IMR-90 (cell line): ENCODE results near the gene PCDHGA5. TPM values are rescaled to one million over a fixed set of nuclear protein-coding genes. Genes with fewer than 3 reads are reported as not detected.
A peak's percentile ranks its signal among the peaks of the same experiment; 100 is the strongest.

ENCODE experiments used
- ATAC-seq: fragments of 200-7000 bp; cut with Tn5 transposase; 2 replicates; pipeline ENCODE4 v1.9.1; 2020; ENCODE audit warnings: low read depth, mild to moderate bottlenecking, moderate library complexity
- BruUV-seq: library from RNA; stranded (reverse); fragments of 400-500 nt; replicated peaks from 2 replicates; lab custom pipeline; 2021; lab: Mats Ljungman, UMichigan
- CTCF ChIA-PET: fragments of 300-600 bp; formaldehyde crosslinking; extraction: SDS; loops from one replicate; lab custom pipeline; 2021; ENCODE audit warnings: antibody characterized with exemption; lab: Yijun Ruan, JAX
- POLR2A ChIA-PET: fragments of 300-600 bp; sonication (Branson Sonifier 250); formaldehyde crosslinking; loops from one replicate; lab custom pipeline; 2022; ENCODE audit warnings: antibody characterized with exemption; ENCODE audit not compliant: unreplicated experiment; lab: Charles Lee
- DNase-seq: peaks from one replicate; pipeline ENCODE4 v3.0.0; 2013
- H2AFZ ChIP-seq: replicated peaks from 2 replicates; pipeline ENCODE3; 2013; ENCODE audit warnings: low read length, mild to moderate bottlenecking; ENCODE audit not compliant: poor library complexity
- H2AK5ac ChIP-seq: 2 replicates; pipeline ENCODE4 v1.6.1; 2013; ENCODE audit warnings: low read depth, low read length, inconsistent platforms
- H2AK9ac ChIP-seq: replicated peaks from 2 replicates; pipeline ENCODE3; 2013; ENCODE audit warnings: mild to moderate bottlenecking, low read depth, low read length, moderate library complexity; ENCODE audit not compliant: poor library complexity
- H2BK120ac ChIP-seq: 2 replicates; pipeline ENCODE4 v1.6.1; 2013; ENCODE audit warnings: low read depth, low read length, inconsistent platforms
- H2BK15ac ChIP-seq: 3 replicates; pipeline ENCODE4 v1.6.1; 2013; ENCODE audit warnings: low read depth, low read length, inconsistent platforms
- H2BK20ac ChIP-seq: 2 replicates; pipeline ENCODE4 v1.6.1; 2013; ENCODE audit warnings: low read depth, mild to moderate bottlenecking, inconsistent platforms, low read length, moderate library complexity
- H2BK5ac ChIP-seq: 2 replicates; pipeline ENCODE4 v1.6.1; 2013; ENCODE audit warnings: mild to moderate bottlenecking, low read depth, low read length, inconsistent platforms; ENCODE audit not compliant: poor library complexity, severe bottlenecking
- H3K14ac ChIP-seq: replicated peaks from 2 replicates; pipeline ENCODE4 v1.6.1; 2013; ENCODE audit warnings: low read depth, low read length, inconsistent platforms
- H3K18ac ChIP-seq: 2 replicates; pipeline ENCODE4 v1.6.1; 2013; ENCODE audit warnings: low read depth, low read length, control low read depth
- H3K23ac ChIP-seq: 2 replicates; pipeline ENCODE4 v1.6.1; 2013; ENCODE audit warnings: low read depth, low read length, inconsistent platforms
- H3K27ac ChIP-seq: 2 replicates; pipeline ENCODE4 v1.5.1; 2013; ENCODE audit warnings: mild to moderate bottlenecking, control low read depth, low read length; ENCODE audit not compliant: insufficient read depth
- H3K27me3 ChIP-seq: 2 replicates; pipeline ENCODE4 v1.6.1; 2013; ENCODE audit warnings: low read length; ENCODE audit not compliant: control insufficient read depth, insufficient read depth
- H3K36me3 ChIP-seq: 2 replicates; pipeline ENCODE4 v1.6.1; 2013; ENCODE audit warnings: low read length, mixed read lengths; ENCODE audit not compliant: control insufficient read depth, insufficient read depth
- H3K4ac ChIP-seq: 2 replicates; pipeline ENCODE4 v1.6.1; 2013; ENCODE audit warnings: low read depth, low read length, inconsistent platforms
- H3K4me1 ChIP-seq: 2 replicates; pipeline ENCODE4 v1.6.1; 2013; ENCODE audit warnings: low read length, mixed read lengths; ENCODE audit not compliant: control insufficient read depth, insufficient read depth
- H3K4me2 ChIP-seq: 2 replicates; pipeline ENCODE4 v1.6.1; 2013; ENCODE audit warnings: low read depth, mild to moderate bottlenecking, control low read depth, low read length, moderate library complexity
- H3K4me3 ChIP-seq: 2 replicates; pipeline ENCODE4 v1.5.1; 2013; ENCODE audit warnings: low read depth, mild to moderate bottlenecking, control low read depth, low read length, moderate library complexity; ENCODE audit not compliant: insufficient read depth
- H3K56ac ChIP-seq: 2 replicates; pipeline ENCODE4 v1.6.1; 2013; ENCODE audit warnings: low read length, inconsistent platforms; ENCODE audit not compliant: insufficient read depth; ENCODE audit errors: extremely low read depth
- H3K79me1 ChIP-seq, 2 experiments: 2 replicates each; pipeline ENCODE4 v1.6.1; 2013; ENCODE audit warnings: low read length in 2 of 2, inconsistent platforms in 1 of 2, low read depth in 1 of 2
- H3K9ac ChIP-seq: 2 replicates; pipeline ENCODE4 v1.6.1; 2013; ENCODE audit warnings: low read depth, low read length, control low read depth
- H3K9me1 ChIP-seq: 2 replicates; pipeline ENCODE4 v1.6.1; 2013; ENCODE audit warnings: low read length, inconsistent platforms; ENCODE audit not compliant: insufficient read depth
- H3K9me3 ChIP-seq: 2 replicates; pipeline ENCODE4 v1.6.1; 2013; ENCODE audit warnings: low read length; ENCODE audit not compliant: control insufficient read depth, insufficient read depth
- H4K20me1 ChIP-seq: 2 replicates; pipeline ENCODE4 v1.6.1; 2013; ENCODE audit warnings: low read length, inconsistent platforms; ENCODE audit not compliant: insufficient read depth
- H4K5ac ChIP-seq: 2 replicates; pipeline ENCODE4 v1.6.1; 2013; ENCODE audit warnings: mild to moderate bottlenecking, low read depth, low read length, control low read depth
- H4K8ac ChIP-seq, 2 experiments: 2 replicates each; pipeline ENCODE4 v1.6.1; 2013; ENCODE audit warnings: low read depth in 2 of 2, low read length in 2 of 2, control low read depth in 1 of 2, inconsistent platforms in 1 of 2
- H4K91ac ChIP-seq: 2 replicates; pipeline ENCODE4 v1.6.1; 2013; ENCODE audit warnings: low read depth, low read length, inconsistent platforms; ENCODE audit not compliant: insufficient read depth
- BHLHE40 ChIP-seq: fragments of 150-350 bp; IDR thresholded peaks from 2 replicates; pipeline ENCODE4 v1.6.1; 2016; ENCODE audit warnings: mild to moderate bottlenecking, low read depth, low read length
- CEBPB ChIP-seq: IDR thresholded peaks from 2 replicates; pipeline ENCODE4 v1.6.1; 2012; ENCODE audit warnings: low read depth, low read length, improper control_type of control experiment
- CHD1 ChIP-seq: IDR thresholded peaks from 2 replicates; pipeline ENCODE4 v1.6.1; 2012; ENCODE audit warnings: low read depth, low read length, improper control_type of control experiment
- FOS ChIP-seq: fragments of 150-350 bp; IDR thresholded peaks from 2 replicates; pipeline ENCODE4 v1.6.1; 2016; ENCODE audit warnings: low read depth, low read length
- MAFK ChIP-seq: IDR thresholded peaks from 2 replicates; pipeline ENCODE4 v1.6.1; 2012; ENCODE audit warnings: low read depth, low read length, improper control_type of control experiment
- MAZ ChIP-seq: IDR thresholded peaks from 2 replicates; pipeline ENCODE4 v1.6.1; 2012; ENCODE audit warnings: low read depth, mild to moderate bottlenecking, low read length, improper control_type of control experiment, moderate library complexity, borderline replicate concordance
- MXI1 ChIP-seq: IDR thresholded peaks from 2 replicates; pipeline ENCODE4 v1.6.1; 2012; ENCODE audit warnings: low read depth, mild to moderate bottlenecking, low read length, moderate library complexity, borderline replicate concordance
- NFE2L2 ChIP-seq: fragments of 150-350 bp; IDR thresholded peaks from 2 replicates; pipeline ENCODE4 v1.6.1; 2016; ENCODE audit warnings: low read depth, mild to moderate bottlenecking, low read length
- POLR2A ChIP-seq: IDR thresholded peaks from 2 replicates; pipeline ENCODE4 v1.6.1; 2012; ENCODE audit warnings: mild to moderate bottlenecking, low read depth, low read length
- RAD21 ChIP-seq: IDR thresholded peaks from 2 replicates; pipeline ENCODE4 v1.6.1; 2012; ENCODE audit warnings: low read length, improper control_type of control experiment
- RCOR1 ChIP-seq: IDR thresholded peaks from 2 replicates; pipeline ENCODE4 v1.6.1; 2012; ENCODE audit warnings: mild to moderate bottlenecking, low read length, improper control_type of control experiment; ENCODE audit not compliant: insufficient replicate concordance
- RFX5 ChIP-seq: IDR thresholded peaks from 2 replicates; pipeline ENCODE4 v1.8.0; 2012; ENCODE audit warnings: low read depth, mild to moderate bottlenecking, low read length, moderate library complexity
- SMC3 ChIP-seq: fragments of 150-350 bp; IDR thresholded peaks from 2 replicates; pipeline ENCODE4 v1.6.1; 2016; ENCODE audit warnings: low read depth, mild to moderate bottlenecking, antibody characterized with exemption, low read length, moderate library complexity
- WGBS, 2 experiments: methylation state at CpG; one replicate each; pipeline versions ENCODE4 v1.1.5 to v1.1.7; 2013; ENCODE audit warnings: missing lambda C conversion rate in 2 of 2; ENCODE audit not compliant: insufficient read length in 1 of 2; ENCODE audit errors: extremely low coverage in 2 of 2; 5-methylcytosine and 5-hydroxymethylcytosine counted together
- dilution Hi-C: fragments of 300-500 bp; cut with HindIII; formaldehyde crosslinking; loops from one replicate; pipeline ENCODE4 v1.14.3; 2018; ENCODE audit warnings: low sequenced_read_pairs; ENCODE audit not compliant: unreplicated experiment
- in situ Hi-C: fragments of 300-500 bp; cut with MboI; formaldehyde crosslinking; loops from 3 replicates; pipeline ENCODE4 v1.14.3; 2019; ENCODE audit warnings: low sequenced_read_pairs, inconsistent platforms, mixed read lengths
- intact Hi-C: fragments of 100-400 bp; cut with micrococcal nuclease; formaldehyde crosslinking; loops from 2 replicates; pipeline ENCODE4 v1.10.0; 2022
- polyA plus RNA-seq, 3 experiments: library from polyadenylated mRNA; depleted of rRNA; stranded (reverse); fragments of >200 nt; gene quantifications; 2 replicates each; pipeline ENCODE4 v1.2.3, GENCODE V29; 2012; ENCODE audit warnings: low replicate concordance in 1 of 3
- total RNA-seq: library from RNA; depleted of rRNA; stranded (reverse); fragments of >200 nt; gene quantifications from 2 replicates; pipeline ENCODE4 v1.2.3, GENCODE V29; 2012
- TF ChIP-seq, protein P1 (sequence below): conservative IDR thresholded peaks from 2 replicates; pipeline ENCODE4 v1.5.1; 2012; ENCODE audit warnings: mild to moderate bottlenecking, low read depth, low read length, improper control_type of control experiment
- TF ChIP-seq, protein P2 (sequence below): fragments of 150-350 bp; IDR thresholded peaks from 2 replicates; pipeline ENCODE4 v1.6.1; 2016; ENCODE audit warnings: low read depth, mild to moderate bottlenecking, low read length, moderate library complexity, borderline replicate concordance
- TF ChIP-seq, protein P3 (sequence below): fragments of 150-350 bp; IDR thresholded peaks from 2 replicates; pipeline ENCODE4 v1.6.1; 2017; ENCODE audit warnings: mild to moderate bottlenecking, antibody characterized with exemption, low read length, low read depth

PCDHGA5 gene
- total and polyA plus RNA-seq, 2 of the 4 experiments (the other 2 are of a cell fraction): 1.3 to 2.0 TPM

DNA sequence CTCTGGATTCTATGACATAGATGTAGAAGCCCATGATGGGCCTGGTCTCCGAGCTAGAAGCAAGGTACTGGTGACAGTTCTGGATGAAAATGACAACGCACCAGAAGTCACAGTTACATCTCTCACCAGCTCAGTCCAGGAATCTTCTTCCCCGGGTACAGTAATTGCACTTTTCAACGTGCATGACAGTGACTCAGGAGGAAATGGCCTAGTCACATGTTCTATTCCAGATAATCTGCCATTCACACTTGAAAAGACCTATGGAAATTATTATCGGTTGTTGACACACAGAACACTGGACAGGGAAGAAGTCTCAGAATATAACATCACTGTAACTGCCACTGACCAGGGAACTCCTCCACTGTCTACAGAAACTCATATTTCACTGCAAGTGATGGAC, 7.8 kb upstream of the PCDHGA5 start:
- intact Hi-C loops (no loop called here), in situ Hi-C loops (no loop called here), dilution Hi-C loops (no loop called here)
- Histone ChIP-seq H3K4me3 (no peak overlapping the region), H3K9me3 (peaks cover 60% of the 10 kb centered on the region), H3K4me2 (no peak overlapping the region), H3K79me1 (no peaks in the 10 kb centered on the region), H3K18ac (no peak overlapping the region), H4K91ac (no peak overlapping the region), H2BK5ac (no peak overlapping the region), H2BK15ac (no peak overlapping the region), H2BK120ac (no peak overlapping the region), H3K36me3 (peaks cover 3% of the 10 kb centered on the region; the same call in 1 of the 2 replicates), H3K14ac (no peak overlapping the region), H3K9me1 (no peaks in the 10 kb centered on the region), H3K4me1 (no peaks in the 10 kb centered on the region), H2AK9ac (no peak overlapping the region), H3K23ac (no peak overlapping the region), H2BK20ac (no peak overlapping the region), H4K8ac (no peak overlapping the region), H2AFZ (no peak overlapping the region), H3K27me3 (no peaks in the 10 kb centered on the region), H4K20me1 (no peaks in the 10 kb centered on the region), H3K4ac (no peak overlapping the region), H3K27ac (no peak overlapping the region), H3K56ac (no peak overlapping the region), H3K9ac (no peak overlapping the region), H4K5ac (no peak overlapping the region), H2AK5ac (no peak overlapping the region)
- TSS peak; percentile 8 for BruUV-seq
- TF ChIP-seq FOS: no peak
- no peak for TF ChIP-seq MAFK
- no peak for TF ChIP-seq BHLHE40
- no peak for TF ChIP-seq RFX5
- TF ChIP-seq NFE2L2: no peak
- no peak for TF ChIP-seq CHD1
- TF ChIP-seq CEBPB: no peak
- TF ChIP-seq MAZ: no peak
- TF ChIP-seq SMC3: no peak
- TF ChIP-seq POLR2A: no peak
- no peak for TF ChIP-seq MXI1
- TF ChIP-seq, protein P1, sequence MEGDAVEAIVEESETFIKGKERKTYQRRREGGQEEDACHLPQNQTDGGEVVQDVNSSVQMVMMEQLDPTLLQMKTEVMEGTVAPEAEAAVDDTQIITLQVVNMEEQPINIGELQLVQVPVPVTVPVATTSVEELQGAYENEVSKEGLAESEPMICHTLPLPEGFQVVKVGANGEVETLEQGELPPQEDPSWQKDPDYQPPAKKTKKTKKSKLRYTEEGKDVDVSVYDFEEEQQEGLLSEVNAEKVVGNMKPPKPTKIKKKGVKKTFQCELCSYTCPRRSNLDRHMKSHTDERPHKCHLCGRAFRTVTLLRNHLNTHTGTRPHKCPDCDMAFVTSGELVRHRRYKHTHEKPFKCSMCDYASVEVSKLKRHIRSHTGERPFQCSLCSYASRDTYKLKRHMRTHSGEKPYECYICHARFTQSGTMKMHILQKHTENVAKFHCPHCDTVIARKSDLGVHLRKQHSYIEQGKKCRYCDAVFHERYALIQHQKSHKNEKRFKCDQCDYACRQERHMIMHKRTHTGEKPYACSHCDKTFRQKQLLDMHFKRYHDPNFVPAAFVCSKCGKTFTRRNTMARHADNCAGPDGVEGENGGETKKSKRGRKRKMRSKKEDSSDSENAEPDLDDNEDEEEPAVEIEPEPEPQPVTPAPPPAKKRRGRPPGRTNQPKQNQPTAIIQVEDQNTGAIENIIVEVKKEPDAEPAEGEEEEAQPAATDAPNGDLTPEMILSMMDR: no peak
- TF ChIP-seq, protein P2, sequence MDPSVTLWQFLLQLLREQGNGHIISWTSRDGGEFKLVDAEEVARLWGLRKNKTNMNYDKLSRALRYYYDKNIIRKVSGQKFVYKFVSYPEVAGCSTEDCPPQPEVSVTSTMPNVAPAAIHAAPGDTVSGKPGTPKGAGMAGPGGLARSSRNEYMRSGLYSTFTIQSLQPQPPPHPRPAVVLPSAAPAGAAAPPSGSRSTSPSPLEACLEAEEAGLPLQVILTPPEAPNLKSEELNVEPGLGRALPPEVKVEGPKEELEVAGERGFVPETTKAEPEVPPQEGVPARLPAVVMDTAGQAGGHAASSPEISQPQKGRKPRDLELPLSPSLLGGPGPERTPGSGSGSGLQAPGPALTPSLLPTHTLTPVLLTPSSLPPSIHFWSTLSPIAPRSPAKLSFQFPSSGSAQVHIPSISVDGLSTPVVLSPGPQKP: no peak
- TF ChIP-seq, protein P3, sequence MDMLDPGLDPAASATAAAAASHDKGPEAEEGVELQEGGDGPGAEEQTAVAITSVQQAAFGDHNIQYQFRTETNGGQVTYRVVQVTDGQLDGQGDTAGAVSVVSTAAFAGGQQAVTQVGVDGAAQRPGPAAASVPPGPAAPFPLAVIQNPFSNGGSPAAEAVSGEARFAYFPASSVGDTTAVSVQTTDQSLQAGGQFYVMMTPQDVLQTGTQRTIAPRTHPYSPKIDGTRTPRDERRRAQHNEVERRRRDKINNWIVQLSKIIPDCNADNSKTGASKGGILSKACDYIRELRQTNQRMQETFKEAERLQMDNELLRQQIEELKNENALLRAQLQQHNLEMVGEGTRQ: no peak
- no peak for TF ChIP-seq RAD21
- no peak for TF ChIP-seq RCOR1
- whole genome bisulfite sequencing, 2 experiments: no CpG with 5 or more reads among the region's 5 CpGs
- DNase-seq: no peak
- ChIA-PET POLR2A (no interaction called here), CTCF (no interaction called here)
- no peak for ATAC-seq
